Activated effector memory CD4-positive, alpha-beta T cell treated with anti-CD3 and anti-CD28 coated beads, Interleukin-2, amount 50 U/mL, for 16 hours (primary cell): ENCODE results near the gene ZNF396.

ENCODE experiments used
- DNase-seq: peaks from one replicate; pipeline ENCODE4 v3.0.0-alpha.2; 2020

The ZNF396 gene

GRCh38 chr18:35334212-35334611 is 42.9 kb downstream of the ZNF396 start:
- no peak for DNase-seq

- no peak for DNase-seq
These were observed 45.6 kb downstream of the ZNF396 start for GRCh38 chr18:35331367-35332087.

- no peak for DNase-seq
These were observed 48.3 kb downstream of the ZNF396 start for GRCh38 chr18:35328868-35329267.

GRCh38 chr18:35326695-35327387 is 50.3 kb downstream of the ZNF396 start:
- DNase-seq, result no peak

- DNase-seq, result no peak
These were observed 52.0 kb downstream of the ZNF396 start for GRCh38 chr18:35324926-35325655.

GRCh38 chr18:35322486-35323458 is 54.4 kb downstream of the ZNF396 start:
- DNase-seq, result no peak
